ENCODE measurements around the gene SHE.

Gene SHE

DNA sequence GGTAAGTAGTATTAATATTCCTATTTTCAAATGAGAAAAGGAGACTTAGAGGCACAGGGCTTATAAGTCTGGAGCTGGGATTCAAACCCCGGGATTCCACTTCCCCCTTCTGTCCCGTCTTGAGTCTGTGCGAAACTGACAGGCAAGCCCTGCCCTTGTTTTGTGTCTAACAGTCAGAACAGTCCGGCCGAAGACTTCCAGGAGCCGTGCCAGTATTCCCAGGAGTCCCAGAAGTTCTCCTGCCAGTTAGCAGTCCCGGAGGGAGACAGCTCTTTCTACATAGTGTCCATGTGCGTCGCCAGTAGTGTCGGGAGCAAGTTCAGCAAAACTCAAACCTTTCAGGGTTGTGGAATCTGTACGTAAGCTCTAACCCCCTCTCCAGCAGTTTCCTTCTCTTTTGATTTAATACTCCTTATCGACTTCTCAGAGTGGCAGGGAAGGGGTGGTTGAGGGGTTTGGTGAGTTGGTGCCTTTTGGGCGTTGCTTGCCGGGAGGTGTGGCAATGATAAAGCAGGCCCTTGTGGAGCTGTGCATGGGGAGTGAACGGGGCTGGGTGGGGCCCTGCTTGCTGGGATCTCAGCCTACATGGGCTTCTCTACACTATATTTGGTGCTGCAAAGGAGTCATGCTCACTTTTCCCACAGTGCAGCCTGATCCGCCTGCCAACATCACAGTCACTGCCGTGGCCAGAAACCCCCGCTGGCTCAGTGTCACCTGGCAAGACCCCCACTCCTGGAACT is 67.7 kb downstream of the SHE start:
- TF ChIP-seq YY1 (IDR thresholded peaks at IDR 0.05; ENCODE audit: low read depth) (no peak), ZBTB7A (IDR thresholded peaks at IDR 0.05; ENCODE audit: low read depth) (no peak), CEBPB (IDR thresholded peaks at IDR 0.05) (no peak), TCF12 (IDR thresholded peaks at IDR 0.05; ENCODE audit: low read depth) (no peak), TAF1 (IDR thresholded peaks at IDR 0.05; ENCODE audit: low read depth) (no peak), USF1 (IDR thresholded peaks at IDR 0.05) (no peak)

GRCh38 chr1:154433161-154433764 is 68.9 kb downstream of the SHE start:
- peak; percentile 62; the same call in 1 of the 2 replicates for TF ChIP-seq EP300 (IDR thresholded peaks at IDR 0.05; ENCODE audit: borderline replicate concordance)
- TF ChIP-seq CREB1 (IDR thresholded peaks at IDR 0.05; ENCODE audit: low read depth) = no peak
- TF ChIP-seq MAX (IDR thresholded peaks at IDR 0.05) = peak; percentile 78
- TF ChIP-seq REST (IDR thresholded peaks at IDR 0.05; ENCODE audit: low read depth) = no peak
- peak; percentile 76 for TF ChIP-seq TCF12 (IDR thresholded peaks at IDR 0.05; ENCODE audit: low read depth)
- TF ChIP-seq NFIC (IDR thresholded peaks at IDR 0.05) = peak; percentile 55
- TF ChIP-seq USF1 (IDR thresholded peaks at IDR 0.05) = peak; percentile 38; the same call in 1 of the 2 replicates
- TF ChIP-seq TAF1 (IDR thresholded peaks at IDR 0.05; ENCODE audit: low read depth) = no peak
- no peak for TF ChIP-seq CEBPB (IDR thresholded peaks at IDR 0.05)
- no peak for TF ChIP-seq EGR1 (IDR thresholded peaks at IDR 0.05)
- peak; percentile 17; the same call in 1 of the 2 replicates for TF ChIP-seq TEAD4 (IDR thresholded peaks at IDR 0.05)
- TF ChIP-seq YY1 (IDR thresholded peaks at IDR 0.05; ENCODE audit: low read depth) = no peak
- TF ChIP-seq RAD21 (IDR thresholded peaks at IDR 0.05; ENCODE audit: low read depth) = no peak
- no peak for TF ChIP-seq ZBTB7A (IDR thresholded peaks at IDR 0.05; ENCODE audit: low read depth)
- TF ChIP-seq FOXM1 (IDR thresholded peaks at IDR 0.05; ENCODE audit: borderline replicate concordance, low read depth) = peak; percentile 45; the same call in 1 of the 2 replicates

GRCh38 chr1:154431586-154432373 is 70.4 kb downstream of the SHE start:
- TF ChIP-seq ZBTB7A (IDR thresholded peaks at IDR 0.05; ENCODE audit: low read depth) (no peak), MAX (IDR thresholded peaks at IDR 0.05) (peak; percentile 53), TCF12 (IDR thresholded peaks at IDR 0.05; ENCODE audit: low read depth) (peak; percentile 67; the same call in 1 of the 2 replicates), NFIC (IDR thresholded peaks at IDR 0.05) (peak; percentile 21; the same call in 1 of the 2 replicates), TAF1 (IDR thresholded peaks at IDR 0.05; ENCODE audit: low read depth) (no peak), YY1 (IDR thresholded peaks at IDR 0.05; ENCODE audit: low read depth) (no peak), REST (IDR thresholded peaks at IDR 0.05; ENCODE audit: low read depth) (no peak), RAD21 (IDR thresholded peaks at IDR 0.05; ENCODE audit: low read depth) (no peak), FOXM1 (IDR thresholded peaks at IDR 0.05; ENCODE audit: borderline replicate concordance, low read depth) (no peak), EGR1 (IDR thresholded peaks at IDR 0.05) (no peak), USF1 (IDR thresholded peaks at IDR 0.05) (no peak), CEBPB (IDR thresholded peaks at IDR 0.05) (no peak; the same call in 1 of the 2 replicates), TEAD4 (IDR thresholded peaks at IDR 0.05) (peak; percentile 76), CREB1 (IDR thresholded peaks at IDR 0.05; ENCODE audit: low read depth) (no peak), EP300 (IDR thresholded peaks at IDR 0.05; ENCODE audit: borderline replicate concordance) (peak; percentile 69; the same call in 1 of the 2 replicates)

GRCh38 chr1:154430903-154431302 is 71.3 kb downstream of the SHE start:
- TF ChIP-seq ZBTB7A (IDR thresholded peaks at IDR 0.05; ENCODE audit: low read depth) (no peak), CEBPB (IDR thresholded peaks at IDR 0.05) (no peak), USF1 (IDR thresholded peaks at IDR 0.05) (no peak), TAF1 (IDR thresholded peaks at IDR 0.05; ENCODE audit: low read depth) (no peak), RAD21 (IDR thresholded peaks at IDR 0.05; ENCODE audit: low read depth) (no peak), REST (IDR thresholded peaks at IDR 0.05; ENCODE audit: low read depth) (no peak), NFIC (IDR thresholded peaks at IDR 0.05) (no peak), FOXM1 (IDR thresholded peaks at IDR 0.05; ENCODE audit: borderline replicate concordance, low read depth) (no peak), MAX (IDR thresholded peaks at IDR 0.05) (no peak), EP300 (IDR thresholded peaks at IDR 0.05; ENCODE audit: borderline replicate concordance) (no peak), TEAD4 (IDR thresholded peaks at IDR 0.05) (no peak), CREB1 (IDR thresholded peaks at IDR 0.05; ENCODE audit: low read depth) (no peak), YY1 (IDR thresholded peaks at IDR 0.05; ENCODE audit: low read depth) (no peak), EGR1 (IDR thresholded peaks at IDR 0.05) (no peak)

All from Ishikawa (cell line).